GM10266 (cell line): Measurements from ENCODE around the gene MYO1A.

Experiments
- DNase-seq: peaks from one replicate; pipeline ENCODE4 v3.0.0; 2012; ENCODE audit errors: extremely low spot score
- CTCF ChIP-seq: IDR thresholded peaks from 2 replicates; pipeline ENCODE4 v1.5.1; 2012; ENCODE audit warnings: mild to moderate bottlenecking, low read depth; ENCODE audit not compliant: control insufficient read depth, insufficient read depth; ENCODE audit errors: missing control alignments

MYO1A gene

GRCh38 chr12:57051011-57051410 lies 1.1 kb upstream of the MYO1A start:
- no peak for TF ChIP-seq CTCF
- DNase-seq, result no peak

- TF ChIP-seq CTCF, result no peak
- no peak for DNase-seq
Measured at GRCh38 chr12:57049119-57049446, 846 bp downstream of the MYO1A start.

- TF ChIP-seq CTCF, result no peak
- no peak for DNase-seq
Measured at GRCh38 chr12:57048423-57049118, 1.4 kb downstream of the MYO1A start.

- TF ChIP-seq CTCF, result no peak
- no peak for DNase-seq
Measured at GRCh38 chr12:57047981-57048380, 1.9 kb downstream of the MYO1A start.

GRCh38 chr12:57046947-57047890 lies 2.7 kb downstream of the MYO1A start:
- DNase-seq, result no peak

GRCh38 chr12:57046086-57046791 lies 3.7 kb downstream of the MYO1A start:
- no peak for DNase-seq
- TF ChIP-seq CTCF, result no peak

More at GRCh38 chr12:57046947-57047890, 2.7 kb downstream of the MYO1A start:
- no peak for TF ChIP-seq CTCF
